GM12872 (cell line): ENCODE data around the gene DLST.

Source experiments
- TF ChIP-seq, protein P1 (sequence below): IDR thresholded peaks from 3 replicates; pipeline ENCODE4 v1.5.1; 2011; ENCODE audit warnings: low read depth, mild to moderate bottlenecking, low read length, moderate library complexity; ENCODE audit not compliant: insufficient read depth

Gene DLST

DNA sequence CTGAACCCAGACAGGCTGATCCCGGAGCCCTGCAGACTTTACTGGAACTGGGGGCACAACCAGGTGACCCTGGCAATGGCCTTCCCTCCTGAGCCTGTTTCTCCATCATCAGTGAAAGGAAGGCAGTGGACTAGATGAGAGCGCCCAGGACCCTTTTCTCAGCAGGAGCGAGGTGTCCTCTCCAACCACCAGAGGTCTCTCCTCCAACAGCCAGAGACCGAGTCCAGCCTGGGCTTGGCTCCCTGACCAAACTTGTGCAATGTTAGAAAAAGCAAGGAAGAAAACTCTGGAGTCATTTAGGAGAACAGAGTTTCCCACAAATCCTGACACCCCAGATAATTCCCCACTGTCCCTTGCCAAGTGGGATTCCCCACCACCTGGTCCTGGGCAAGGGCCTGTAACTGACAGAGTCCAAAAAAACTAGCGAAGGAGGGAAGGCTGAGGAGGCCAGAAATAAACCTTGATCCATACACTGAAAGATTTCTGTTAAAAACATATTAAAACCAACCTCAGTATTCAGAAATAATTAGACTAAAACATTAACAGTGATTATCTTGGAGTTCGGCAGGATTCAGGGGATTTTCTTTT lies 32.4 kb downstream of the DLST start:
- TF ChIP-seq, protein P1, sequence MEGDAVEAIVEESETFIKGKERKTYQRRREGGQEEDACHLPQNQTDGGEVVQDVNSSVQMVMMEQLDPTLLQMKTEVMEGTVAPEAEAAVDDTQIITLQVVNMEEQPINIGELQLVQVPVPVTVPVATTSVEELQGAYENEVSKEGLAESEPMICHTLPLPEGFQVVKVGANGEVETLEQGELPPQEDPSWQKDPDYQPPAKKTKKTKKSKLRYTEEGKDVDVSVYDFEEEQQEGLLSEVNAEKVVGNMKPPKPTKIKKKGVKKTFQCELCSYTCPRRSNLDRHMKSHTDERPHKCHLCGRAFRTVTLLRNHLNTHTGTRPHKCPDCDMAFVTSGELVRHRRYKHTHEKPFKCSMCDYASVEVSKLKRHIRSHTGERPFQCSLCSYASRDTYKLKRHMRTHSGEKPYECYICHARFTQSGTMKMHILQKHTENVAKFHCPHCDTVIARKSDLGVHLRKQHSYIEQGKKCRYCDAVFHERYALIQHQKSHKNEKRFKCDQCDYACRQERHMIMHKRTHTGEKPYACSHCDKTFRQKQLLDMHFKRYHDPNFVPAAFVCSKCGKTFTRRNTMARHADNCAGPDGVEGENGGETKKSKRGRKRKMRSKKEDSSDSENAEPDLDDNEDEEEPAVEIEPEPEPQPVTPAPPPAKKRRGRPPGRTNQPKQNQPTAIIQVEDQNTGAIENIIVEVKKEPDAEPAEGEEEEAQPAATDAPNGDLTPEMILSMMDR = peak; percentile 74

DNA sequence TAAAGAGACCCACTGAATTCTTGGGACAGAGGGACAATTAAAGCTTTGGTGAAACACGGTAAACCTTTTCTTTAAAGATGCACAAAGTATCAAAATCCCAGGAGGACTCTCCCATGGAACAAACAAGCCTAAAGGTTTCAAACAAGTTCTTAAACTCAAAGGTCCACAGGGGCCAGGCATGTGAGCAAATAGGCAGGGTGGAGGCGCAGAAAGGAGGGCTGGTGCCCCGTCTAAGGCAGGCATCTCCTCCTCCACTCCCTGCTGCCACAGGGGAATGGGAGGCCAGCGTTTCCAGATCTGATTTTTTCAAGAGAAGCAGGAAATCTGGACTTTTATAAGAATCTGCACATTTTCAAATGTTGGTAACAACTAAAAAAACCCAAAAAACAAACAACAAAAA lies 33.7 kb downstream of the DLST start:
- TF ChIP-seq, protein P1 = no peak

DNA sequence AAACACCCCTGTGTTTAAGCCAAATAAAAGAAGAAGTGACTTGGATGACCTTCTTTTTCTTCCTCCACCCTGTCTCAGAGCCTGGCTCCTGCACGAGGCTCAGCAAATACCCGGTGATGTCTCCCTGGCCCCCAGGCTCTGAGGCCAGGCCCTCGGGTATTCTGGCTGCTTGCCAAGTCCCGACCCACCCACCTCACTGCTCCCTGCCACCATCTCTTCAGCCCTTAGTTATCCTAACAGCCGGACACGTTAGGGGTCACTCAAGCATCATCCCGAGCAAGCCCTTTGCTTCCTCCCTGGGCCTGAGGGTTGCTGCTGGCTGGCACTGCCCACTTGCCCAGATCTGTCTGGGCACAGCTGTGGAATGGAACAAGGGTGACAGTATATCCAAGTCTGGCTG lies 34.1 kb downstream of the DLST start:
- TF ChIP-seq, protein P1 = no peak

DNA sequence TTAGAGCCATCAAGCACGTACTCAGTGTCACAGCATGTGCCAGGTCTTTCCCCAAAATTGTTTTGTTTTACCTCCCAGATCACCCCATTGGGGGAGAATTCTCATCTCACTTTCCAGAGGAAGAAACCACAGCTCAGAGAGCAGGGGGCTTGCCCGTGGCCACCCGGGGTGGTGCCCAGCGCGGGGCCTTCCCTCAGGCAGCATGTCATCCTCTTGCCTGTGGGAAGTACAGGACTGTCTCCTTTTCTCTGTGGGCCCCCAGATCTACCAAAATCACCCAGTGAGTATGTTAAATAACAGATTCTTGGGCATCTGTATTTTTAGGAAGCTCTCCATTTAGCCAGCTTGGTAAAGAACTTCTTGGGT lies 35.4 kb downstream of the DLST start:
- TF ChIP-seq, protein P1 = no peak

DNA sequence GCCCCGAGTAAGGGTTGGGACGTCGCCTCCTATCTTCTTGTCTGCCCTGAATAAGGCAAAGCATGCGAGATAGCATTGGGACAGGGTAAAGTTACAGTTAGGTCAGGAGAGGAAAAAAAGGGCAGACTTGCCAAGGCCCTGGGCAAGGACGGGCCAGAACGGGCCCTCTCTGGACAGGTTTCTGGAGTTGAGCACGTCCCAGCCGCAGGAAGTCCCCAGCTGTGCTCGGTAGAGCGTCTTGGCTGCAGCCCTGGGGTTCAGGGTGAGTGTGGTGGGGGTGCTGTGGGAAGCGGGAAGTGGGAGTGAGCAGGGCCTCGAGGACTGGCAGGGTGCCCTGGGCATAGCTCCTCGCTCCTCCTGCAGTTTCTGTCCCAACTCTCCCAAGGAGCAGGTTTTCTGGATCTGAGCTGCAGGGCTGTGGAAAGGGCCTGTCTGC lies 35.9 kb downstream of the DLST start:
- TF ChIP-seq, protein P1 = no peak

DNA sequence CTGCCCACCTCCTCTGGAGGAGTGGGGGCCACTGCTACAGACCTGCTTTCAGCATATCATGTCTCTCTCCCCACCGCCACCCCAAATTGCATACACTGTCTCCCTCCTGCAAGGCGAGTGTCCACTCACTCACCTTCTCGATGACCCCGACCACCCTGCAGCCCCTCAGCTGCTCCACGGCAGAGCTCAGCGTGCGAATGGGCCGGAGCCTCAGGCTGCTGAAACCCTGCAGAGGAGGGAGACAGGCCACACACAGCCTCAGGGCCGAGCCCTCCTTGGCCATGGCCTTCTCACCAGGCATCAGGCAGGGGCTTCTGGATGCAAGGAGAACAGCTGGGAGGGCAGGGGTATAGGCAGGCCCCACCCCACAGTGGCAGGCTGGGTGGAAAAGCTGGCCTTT lies 36.7 kb downstream of the DLST start:
- TF ChIP-seq, protein P1 = no peak

DNA sequence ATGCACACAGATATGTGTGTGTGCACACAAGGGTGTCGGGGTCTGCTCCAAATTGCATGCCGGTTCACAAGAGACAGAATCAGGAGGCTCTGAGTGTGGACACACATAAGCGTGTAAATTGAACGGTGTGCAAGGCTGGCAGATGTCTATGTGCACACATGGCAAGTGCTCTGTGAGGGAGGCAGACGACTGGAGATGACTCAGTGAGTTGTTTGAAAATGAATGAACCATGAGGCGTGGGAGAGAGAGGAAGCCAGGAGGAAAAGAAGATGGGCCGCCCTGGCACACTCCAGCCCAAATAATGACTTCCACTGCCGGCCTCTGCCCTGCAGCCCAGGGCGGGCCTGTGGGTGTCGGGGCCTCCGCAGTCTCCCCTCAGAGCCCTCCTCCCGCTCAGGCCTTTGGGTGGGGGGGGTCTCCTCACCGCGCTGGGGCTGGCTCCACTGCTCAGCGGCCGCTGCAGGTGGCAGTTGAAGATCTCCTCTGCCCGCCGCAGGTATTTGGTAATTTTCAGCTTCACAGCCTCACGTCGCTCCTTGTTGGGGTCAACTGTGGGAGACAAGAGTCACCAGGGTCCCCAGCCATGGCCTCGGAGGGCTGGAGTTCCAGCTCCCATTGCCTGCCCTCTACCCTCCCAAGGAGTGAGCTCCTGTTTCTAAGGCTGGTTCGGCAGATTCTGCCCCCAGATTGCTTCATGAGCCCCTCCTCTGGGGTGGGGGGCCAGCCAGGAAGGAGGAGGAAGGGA lies 37.9 kb downstream of the DLST start:
- TF ChIP-seq, protein P1 = no peak
